Neuronal stem cell (in vitro differentiated cells): Measurements from ENCODE around the gene GALNT16.

Experiments used
- DNase-seq: peaks from one replicate; pipeline ENCODE4 v3.0.0-alpha.2; 2013; ENCODE audit warnings: low spot score
- H2AFZ ChIP-seq: one replicate; pipeline ENCODE4 v1.6.1; 2013; ENCODE audit warnings: mild to moderate bottlenecking, low read length, inconsistent platforms
- H2AK5ac ChIP-seq: 2 replicates; pipeline ENCODE4 v1.6.1; 2013; ENCODE audit warnings: low read depth, mild to moderate bottlenecking, inconsistent platforms, low read length, moderate library complexity, mixed read lengths
- H2BK120ac ChIP-seq: 2 replicates; pipeline ENCODE4 v1.6.1; 2013; ENCODE audit warnings: low read depth, mild to moderate bottlenecking, inconsistent platforms, low read length, moderate library complexity, mixed read lengths
- H2BK12ac ChIP-seq: one replicate; pipeline ENCODE4 v1.6.1; 2013; ENCODE audit warnings: low read length, inconsistent platforms
- H2BK15ac ChIP-seq: 2 replicates; pipeline ENCODE4 v1.6.1; 2013; ENCODE audit warnings: mild to moderate bottlenecking, low read length, inconsistent platforms, mixed read lengths
- H2BK5ac ChIP-seq: one replicate; pipeline ENCODE4 v1.6.1; 2013; ENCODE audit warnings: inconsistent platforms, mild to moderate bottlenecking, low read length, moderate library complexity
- H3K14ac ChIP-seq: one replicate; pipeline ENCODE4 v1.6.1; 2013; ENCODE audit warnings: low read length, inconsistent platforms
- H3K18ac ChIP-seq: 2 replicates; pipeline ENCODE4 v1.6.1; 2013; ENCODE audit warnings: low read length, inconsistent platforms
- H3K23ac ChIP-seq: 2 replicates; pipeline ENCODE4 v1.6.1; 2013; ENCODE audit warnings: low read depth, mild to moderate bottlenecking, mixed read lengths, low read length, inconsistent platforms; ENCODE audit not compliant: poor library complexity
- H3K27ac ChIP-seq: replicated peaks from 3 replicates; pipeline ENCODE4 v1.5.1; 2013; ENCODE audit warnings: low read length, inconsistent platforms
- H3K27me3 ChIP-seq, 3 experiments: 2 replicates each; pipeline ENCODE4 v1.6.1; 2013; ENCODE audit warnings: low read length in 3 of 3, mild to moderate bottlenecking in 2 of 3, inconsistent platforms in 1 of 3, low read depth in 1 of 3, mixed read lengths in 1 of 3, moderate library complexity in 1 of 3; ENCODE audit not compliant: control insufficient read depth in 3 of 3, insufficient read depth in 3 of 3
- H3K36me3 ChIP-seq, 2 donors: replicated peaks in 1 of 2; 2 replicates each; pipeline ENCODE4 v1.6.1; 2013; ENCODE audit warnings: low read length in 2 of 2; ENCODE audit not compliant: control insufficient read depth in 2 of 2, insufficient read depth in 2 of 2
- H3K4ac ChIP-seq: 2 replicates; pipeline ENCODE4 v1.6.1; 2013; ENCODE audit warnings: inconsistent platforms, mild to moderate bottlenecking, low read length, moderate library complexity
- H3K4me1 ChIP-seq, 2 donors: 1 replicate in 1 of 2; 2 replicates in 1 of 2; pipeline ENCODE4 v1.6.1; 2013; ENCODE audit warnings: low read length in 2 of 2, low read depth in 1 of 2; ENCODE audit not compliant: control insufficient read depth in 2 of 2, insufficient read depth in 1 of 2
- H3K4me2 ChIP-seq: one replicate; pipeline ENCODE4 v1.6.1; 2013; ENCODE audit warnings: mild to moderate bottlenecking, low read length, inconsistent platforms; ENCODE audit not compliant: insufficient read depth, poor library complexity, severe bottlenecking
- H3K4me3 ChIP-seq, 2 donors: 2 replicates each; pipeline ENCODE4 v1.5.1; 2013; ENCODE audit warnings: low read length in 2 of 2, mild to moderate bottlenecking in 2 of 2, inconsistent platforms in 1 of 2, moderate library complexity in 1 of 2
- H3K79me1 ChIP-seq: one replicate; pipeline ENCODE4 v1.6.1; 2013; ENCODE audit warnings: low read depth, mild to moderate bottlenecking, inconsistent platforms, low read length, moderate library complexity
- H3K9ac ChIP-seq: one replicate; pipeline ENCODE4 v1.6.1; 2013; ENCODE audit warnings: mild to moderate bottlenecking, low read depth, low read length, inconsistent platforms; ENCODE audit not compliant: poor library complexity
- H3K9me3 ChIP-seq, 2 donors: replicated peaks in 1 of 2; 2 replicates each; pipeline versions ENCODE3 to v1.6.1; 2013; ENCODE audit warnings: low read length in 2 of 2, mild to moderate bottlenecking in 2 of 2, inconsistent platforms in 1 of 2, low read depth in 1 of 2, mixed read lengths in 1 of 2, moderate library complexity in 1 of 2; ENCODE audit not compliant: control insufficient read depth in 2 of 2, insufficient read depth in 1 of 2
- H4K8ac ChIP-seq: one replicate; pipeline ENCODE4 v1.6.1; 2013; ENCODE audit warnings: low read depth, mild to moderate bottlenecking, inconsistent platforms, low read length, moderate library complexity
- H4K91ac ChIP-seq: one replicate; pipeline ENCODE4 v1.6.1; 2013; ENCODE audit warnings: low read length, low read depth, mild to moderate bottlenecking, inconsistent platforms; ENCODE audit not compliant: poor library complexity
- WGBS, 2 donors: extraction: QIAGEN DNeasy Blood & Tissue Kit; methylation state at CpG; one replicate each; pipeline ENCODE4 v1.1.7; 2013; ENCODE audit warnings: missing lambda C conversion rate in 2 of 2, mixed read lengths in 1 of 2; ENCODE audit not compliant: insufficient read length in 2 of 2, insufficient replicate concordance in 1 of 2; ENCODE audit errors: extremely low coverage in 2 of 2; 5-methylcytosine and 5-hydroxymethylcytosine counted together

GALNT16 gene

DNA sequence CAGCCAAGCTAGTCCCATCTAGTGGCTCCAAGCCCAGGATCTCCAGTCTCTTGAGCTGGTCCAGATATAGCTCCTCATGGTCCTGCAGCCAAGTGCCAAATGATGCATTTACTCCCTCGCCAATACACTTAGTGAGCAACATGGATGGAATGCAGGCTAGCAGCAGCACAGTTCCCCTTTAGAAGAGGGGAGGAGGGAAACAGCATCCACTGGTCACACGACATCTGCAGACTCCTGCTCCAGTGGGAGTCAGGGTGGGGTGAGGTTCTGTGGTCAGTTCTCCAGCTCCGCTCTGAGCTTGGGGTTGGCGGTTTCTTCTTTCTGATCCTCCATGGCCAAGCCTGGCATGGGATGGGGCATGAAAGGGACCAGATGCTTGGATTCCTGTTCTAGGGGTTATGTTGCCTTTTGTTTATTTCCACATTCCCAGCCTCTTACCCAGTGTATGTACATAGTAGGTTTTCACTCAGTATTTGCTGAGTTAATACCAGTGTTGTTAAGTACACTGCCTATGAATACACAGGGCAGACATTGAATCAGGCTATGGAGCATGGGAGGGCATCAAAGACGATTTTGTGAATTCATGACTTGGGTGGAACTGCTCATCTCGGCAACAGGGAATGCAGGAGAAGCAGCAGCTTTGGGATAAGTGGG lies 57.3 kb downstream of the GALNT16 start:
- no CpG with 5 or more reads among the region's 6 CpGs for WGBS, 2 donors
- no peak for DNase-seq

GRCh38 chr14:69317780-69318179 lies 57.8 kb downstream of the GALNT16 start:
- no peak overlapping the region for H2BK12ac ChIP-seq
- H2BK15ac ChIP-seq, result no peak overlapping the region
- H3K18ac ChIP-seq, result no peak overlapping the region
- no peak overlapping the region for H4K91ac ChIP-seq
- no peak overlapping the region for H2BK5ac ChIP-seq
- H3K79me1 ChIP-seq, result no peaks in the 10 kb centered on the region
- H3K4ac ChIP-seq, result no peak overlapping the region
- H3K14ac ChIP-seq, result no peak overlapping the region
- H3K4me3 ChIP-seq, result no peak overlapping the region
- no peaks in the 10 kb centered on the region for H3K27me3 ChIP-seq
- H2BK120ac ChIP-seq, result no peak overlapping the region
- DNase-seq, result no peak
- H3K23ac ChIP-seq, result no peak overlapping the region
- no peak overlapping the region for H2AFZ ChIP-seq
- H3K4me2 ChIP-seq, result no peak overlapping the region
- H3K4me1 ChIP-seq, result peaks cover 0 to 6% of the 10 kb centered on the region in 2 donors
- H3K36me3 ChIP-seq, result peaks cover 0 to 3% of the 10 kb centered on the region in 2 donors
- H3K27ac ChIP-seq, result no peak overlapping the region
- no peak overlapping the region for H3K9ac ChIP-seq
- H2AK5ac ChIP-seq, result no peak overlapping the region
- no peak overlapping the region for H4K8ac ChIP-seq
- no CpG with 5 or more reads among the region's 5 CpGs for WGBS, 2 donors
- peaks cover 0 to 2% of the 10 kb centered on the region in 2 donors for H3K9me3 ChIP-seq

More for the DNA sequence above, 57.3 kb downstream of the GALNT16 start:
- H3K79me1 ChIP-seq, result no peaks in the 10 kb centered on the region
- H4K91ac ChIP-seq, result no peak overlapping the region
- H2AFZ ChIP-seq, result no peak overlapping the region
- H4K8ac ChIP-seq, result no peak overlapping the region
- no peak overlapping the region for H2BK5ac ChIP-seq
- H3K18ac ChIP-seq, result no peak overlapping the region
- no peak overlapping the region for H2AK5ac ChIP-seq
- peaks cover 0 to 3% of the 10 kb centered on the region in 2 donors for H3K36me3 ChIP-seq
- H3K14ac ChIP-seq, result no peak overlapping the region
- H2BK120ac ChIP-seq, result no peak overlapping the region
- H2BK12ac ChIP-seq, result peak overlapping the region; percentile 18
- H3K27me3 ChIP-seq, result no peaks in the 10 kb centered on the region
- no peak overlapping the region for H3K27ac ChIP-seq
- no peak overlapping the region for H3K4ac ChIP-seq
- H2BK15ac ChIP-seq, result no peak overlapping the region
- H3K4me2 ChIP-seq, result no peak overlapping the region
- H3K23ac ChIP-seq, result no peak overlapping the region
- H3K9me3 ChIP-seq, result peaks cover 0 to 2% of the 10 kb centered on the region in 2 donors
- H3K9ac ChIP-seq, result no peak overlapping the region
- peaks cover 0 to 6% of the 10 kb centered on the region in 2 donors for H3K4me1 ChIP-seq
- no peak overlapping the region for H3K4me3 ChIP-seq

GRCh38 chr14:69318241-69318640 lies 58.3 kb downstream of the GALNT16 start:
- H3K18ac ChIP-seq, result no peak overlapping the region
- H3K27me3 ChIP-seq, result no peaks in the 10 kb centered on the region
- no peak overlapping the region for H3K4me3 ChIP-seq
- H4K91ac ChIP-seq, result no peak overlapping the region
- H2BK120ac ChIP-seq, result no peak overlapping the region
- H2AK5ac ChIP-seq, result no peak overlapping the region
- no peak for DNase-seq
- no peak overlapping the region for H3K9ac ChIP-seq
- peaks cover 0 to 3% of the 10 kb centered on the region in 2 donors for H3K36me3 ChIP-seq
- no peak overlapping the region for H2AFZ ChIP-seq
- no peak overlapping the region for H3K4me2 ChIP-seq
- no peak overlapping the region for H4K8ac ChIP-seq
- H3K4me1 ChIP-seq, result peaks cover 0 to 6% of the 10 kb centered on the region in 2 donors
- no peak overlapping the region for H3K4ac ChIP-seq
- peaks cover 0 to 2% of the 10 kb centered on the region in 2 donors for H3K9me3 ChIP-seq
- no peak overlapping the region for H3K27ac ChIP-seq
- H2BK15ac ChIP-seq, result no peak overlapping the region
- no peaks in the 10 kb centered on the region for H3K79me1 ChIP-seq
- no peak overlapping the region for H2BK5ac ChIP-seq
- H2BK12ac ChIP-seq, result no peak overlapping the region
- no peak overlapping the region for H3K14ac ChIP-seq
- H3K23ac ChIP-seq, result no peak overlapping the region
- no CpG with 5 or more reads among the region's 2 CpGs for WGBS, 2 donors

DNA sequence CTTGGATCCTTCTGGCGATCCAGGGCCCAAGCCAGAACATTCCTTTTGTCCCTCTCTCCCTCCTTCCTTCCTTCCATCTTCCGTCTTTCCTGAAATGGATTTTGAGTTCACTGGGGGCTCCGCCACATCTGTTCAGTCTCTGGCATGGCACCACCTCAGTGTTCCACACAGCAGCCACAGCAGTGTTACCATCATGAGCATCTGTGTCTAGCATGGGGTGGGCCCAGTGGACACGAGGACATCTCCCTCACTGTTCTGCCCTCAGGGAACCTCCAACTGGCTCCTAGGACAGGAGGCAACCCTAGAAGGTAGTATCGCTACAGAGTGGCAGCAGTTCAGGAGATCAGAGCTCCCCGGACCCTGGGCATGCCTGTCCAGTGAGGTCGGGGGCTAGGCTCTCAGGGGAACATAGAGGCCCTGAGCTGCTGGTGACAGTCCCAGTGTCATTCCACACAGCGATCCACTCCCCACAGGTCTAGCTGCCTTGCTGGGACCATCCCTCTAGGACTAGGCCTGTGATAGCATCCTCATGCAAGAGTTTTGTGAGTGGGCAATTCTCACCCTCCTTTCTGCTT lies 59.0 kb downstream of the GALNT16 start:
- no peaks in the 10 kb centered on the region for H3K79me1 ChIP-seq
- H3K4me1 ChIP-seq, result peaks cover 7 to 12% of the 10 kb centered on the region in 2 donors
- H3K4ac ChIP-seq, result no peak overlapping the region
- no peak overlapping the region for H4K8ac ChIP-seq
- peak overlapping the region; percentile 3 for H3K23ac ChIP-seq
- no peak overlapping the region for H3K4me2 ChIP-seq
- H3K36me3 ChIP-seq, result peaks cover 0 to 3% of the 10 kb centered on the region in 2 donors
- no peak overlapping the region for H3K27ac ChIP-seq
- H3K18ac ChIP-seq, result no peak overlapping the region
- no peak overlapping the region for H2BK15ac ChIP-seq
- no peak overlapping the region for H2AK5ac ChIP-seq
- H3K4me3 ChIP-seq, result no peak overlapping the region
- no peak overlapping the region for H3K14ac ChIP-seq
- H2BK12ac ChIP-seq, result no peak overlapping the region
- no peak overlapping the region for H4K91ac ChIP-seq
- no peak overlapping the region for H3K9ac ChIP-seq
- no peak overlapping the region for H2BK120ac ChIP-seq
- no peak overlapping the region for H2AFZ ChIP-seq
- peaks cover 0 to 2% of the 10 kb centered on the region in 2 donors for H3K9me3 ChIP-seq
- H2BK5ac ChIP-seq, result no peak overlapping the region
- DNase-seq, result no peak
- no peaks in the 10 kb centered on the region for H3K27me3 ChIP-seq
- WGBS, 2 donors, result no CpG with 5 or more reads among the region's 8 CpGs
